ENCODE measurements around the gene TEPSIN. TPM values are rescaled to one million over a fixed set of nuclear protein-coding genes. Genes with fewer than 3 reads are reported as not detected.

The TEPSIN gene
- total RNA-seq, 4 donors from 2014 or later = 19.5 to 31.6 (median 23.5) TPM

DNA sequence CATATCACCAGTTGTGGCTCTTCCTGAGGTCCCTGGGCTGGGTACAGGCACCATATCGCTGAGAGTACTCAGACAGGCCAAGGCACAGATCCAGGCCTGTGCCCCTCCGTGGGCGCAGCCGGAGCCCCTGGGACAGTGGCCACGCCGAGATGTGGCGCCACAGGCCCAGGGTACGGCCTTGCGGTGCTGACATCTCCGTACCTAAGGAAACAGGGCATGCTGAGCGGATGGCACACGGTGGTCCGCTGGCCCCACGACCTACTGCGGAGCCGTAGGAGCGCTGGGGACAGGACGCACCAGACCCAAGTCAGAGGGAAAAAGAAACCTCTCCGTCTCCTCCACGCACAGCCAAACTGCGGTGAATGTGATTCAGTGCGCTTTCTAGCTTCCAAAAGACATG, 26.7 kb upstream of the TEPSIN start:
- Histone ChIP-seq H3K4me3 (no peak overlapping the region), H3K9me3 (no peaks in the 10 kb centered on the region), H3K4me1 (no peaks in the 10 kb centered on the region), H3K27me3 (no peaks in the 10 kb centered on the region), H3K27ac (replicated peaks in 1 of 4) (no peak overlapping the region), H3K36me3 (peaks cover 43 to 92% (median 80%) of the 10 kb centered on the region in 4 donors)
- WGBS = 96% methylated on average over 14 of the region's 22 CpGs
- DNase-seq (ENCODE audit: extremely low spot score) = no peak
- intact Hi-C loops (cut with DNase I) = no loop called here
- TF ChIP-seq, protein P1, sequence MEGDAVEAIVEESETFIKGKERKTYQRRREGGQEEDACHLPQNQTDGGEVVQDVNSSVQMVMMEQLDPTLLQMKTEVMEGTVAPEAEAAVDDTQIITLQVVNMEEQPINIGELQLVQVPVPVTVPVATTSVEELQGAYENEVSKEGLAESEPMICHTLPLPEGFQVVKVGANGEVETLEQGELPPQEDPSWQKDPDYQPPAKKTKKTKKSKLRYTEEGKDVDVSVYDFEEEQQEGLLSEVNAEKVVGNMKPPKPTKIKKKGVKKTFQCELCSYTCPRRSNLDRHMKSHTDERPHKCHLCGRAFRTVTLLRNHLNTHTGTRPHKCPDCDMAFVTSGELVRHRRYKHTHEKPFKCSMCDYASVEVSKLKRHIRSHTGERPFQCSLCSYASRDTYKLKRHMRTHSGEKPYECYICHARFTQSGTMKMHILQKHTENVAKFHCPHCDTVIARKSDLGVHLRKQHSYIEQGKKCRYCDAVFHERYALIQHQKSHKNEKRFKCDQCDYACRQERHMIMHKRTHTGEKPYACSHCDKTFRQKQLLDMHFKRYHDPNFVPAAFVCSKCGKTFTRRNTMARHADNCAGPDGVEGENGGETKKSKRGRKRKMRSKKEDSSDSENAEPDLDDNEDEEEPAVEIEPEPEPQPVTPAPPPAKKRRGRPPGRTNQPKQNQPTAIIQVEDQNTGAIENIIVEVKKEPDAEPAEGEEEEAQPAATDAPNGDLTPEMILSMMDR (IDR thresholded peaks at IDR 0.05) = no peak
- TF ChIP-seq POLR2A (IDR thresholded peaks at IDR 0.05; ENCODE audit: low read depth) = no peak
- no peak for TF ChIP-seq POLR2AphosphoS5 (IDR thresholded peaks at IDR 0.05)

DNA sequence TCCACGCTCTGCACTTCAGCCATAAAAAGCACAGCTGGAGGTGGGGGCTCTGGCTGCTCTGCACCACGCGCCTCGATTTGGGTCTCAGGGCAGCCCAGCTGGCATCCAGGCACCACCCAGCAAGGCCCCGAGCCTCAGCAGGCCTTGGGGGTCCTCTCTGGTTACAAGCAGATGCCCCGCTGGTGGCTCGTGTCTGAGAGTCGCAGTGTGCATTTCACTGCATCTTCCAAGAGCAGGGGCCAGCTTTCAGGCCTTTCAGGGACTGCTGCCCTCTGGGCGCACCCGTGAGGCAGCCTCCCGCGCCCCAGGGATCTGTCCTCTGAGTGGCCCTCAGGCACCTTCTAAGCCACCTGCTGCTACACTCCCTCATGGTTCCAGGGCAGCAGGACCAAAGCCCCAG, 25.8 kb upstream of the TEPSIN start:
- DNase-seq (ENCODE audit: extremely low spot score) = no peak
- no peaks in the 10 kb centered on the region for H3K9me3 ChIP-seq
- H3K4me1 ChIP-seq = no peaks in the 10 kb centered on the region
- intact Hi-C loops (cut with DNase I) = no loop called here
- WGBS = 87% methylated on average over 5 of the region's 12 CpGs
- no peak overlapping the region for H3K4me3 ChIP-seq
- peaks cover 48 to 92% (median 80%) of the 10 kb centered on the region in 4 donors for H3K36me3 ChIP-seq
- no peak overlapping the region for H3K27ac ChIP-seq (replicated peaks in 1 of 4)
- H3K27me3 ChIP-seq = no peaks in the 10 kb centered on the region
- TF ChIP-seq POLR2A (IDR thresholded peaks at IDR 0.05; ENCODE audit: low read depth) = no peak

DNA sequence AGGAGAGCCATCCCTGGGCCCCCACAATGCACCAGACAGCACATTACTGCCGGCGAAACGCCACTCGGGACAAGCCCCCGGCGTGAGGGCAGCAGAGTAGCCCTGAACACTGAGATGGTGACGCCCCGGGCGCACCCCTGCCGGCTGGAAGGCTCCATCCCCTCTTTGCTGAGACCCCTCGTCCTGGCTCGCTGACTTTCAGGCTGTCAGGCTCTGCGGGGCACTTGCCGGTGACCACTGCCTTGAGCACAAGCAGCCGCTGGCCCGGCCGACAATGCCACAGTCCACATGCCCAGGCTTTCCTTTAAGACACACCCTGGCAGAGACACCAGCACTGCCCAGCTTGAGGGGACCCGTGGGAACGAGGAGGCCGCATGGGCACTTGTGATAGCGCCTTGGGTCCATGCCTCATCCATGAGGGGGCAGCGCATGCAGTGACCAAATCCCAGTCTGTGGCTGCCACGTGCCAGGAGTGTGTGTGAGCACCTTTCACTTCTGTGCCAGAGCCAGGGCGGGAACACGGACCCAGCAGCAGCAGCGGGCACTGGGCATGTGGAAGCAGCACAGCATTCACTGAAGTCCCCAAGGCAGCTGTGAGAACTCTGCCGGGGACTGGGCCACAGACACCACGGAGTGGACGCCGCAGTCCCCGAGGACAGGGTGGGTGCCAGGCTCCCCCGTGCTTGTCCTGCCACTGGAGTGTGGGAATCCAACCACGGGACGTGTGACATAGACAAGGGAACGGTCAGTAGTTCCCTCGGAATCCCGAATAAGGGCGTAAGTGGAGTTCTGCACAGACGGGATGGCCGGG, 24.7 kb upstream of the TEPSIN start:
- peaks cover 50 to 92% (median 81%) of the 10 kb centered on the region in 4 donors for H3K36me3 ChIP-seq
- 97% methylated on average over 20 of the region's 40 CpGs for WGBS
- H3K4me3 ChIP-seq = no peak overlapping the region
- TF ChIP-seq EP300 (IDR thresholded peaks at IDR 0.05) = no peak
- DNase-seq (ENCODE audit: extremely low spot score) = no peak
- H3K27ac ChIP-seq (replicated peaks in 1 of 4) = no peak overlapping the region
- no peaks in the 10 kb centered on the region for H3K9me3 ChIP-seq
- intact Hi-C loops (cut with DNase I) = no loop called here
- no peaks in the 10 kb centered on the region for H3K27me3 ChIP-seq
- no peaks in the 10 kb centered on the region for H3K4me1 ChIP-seq

DNA sequence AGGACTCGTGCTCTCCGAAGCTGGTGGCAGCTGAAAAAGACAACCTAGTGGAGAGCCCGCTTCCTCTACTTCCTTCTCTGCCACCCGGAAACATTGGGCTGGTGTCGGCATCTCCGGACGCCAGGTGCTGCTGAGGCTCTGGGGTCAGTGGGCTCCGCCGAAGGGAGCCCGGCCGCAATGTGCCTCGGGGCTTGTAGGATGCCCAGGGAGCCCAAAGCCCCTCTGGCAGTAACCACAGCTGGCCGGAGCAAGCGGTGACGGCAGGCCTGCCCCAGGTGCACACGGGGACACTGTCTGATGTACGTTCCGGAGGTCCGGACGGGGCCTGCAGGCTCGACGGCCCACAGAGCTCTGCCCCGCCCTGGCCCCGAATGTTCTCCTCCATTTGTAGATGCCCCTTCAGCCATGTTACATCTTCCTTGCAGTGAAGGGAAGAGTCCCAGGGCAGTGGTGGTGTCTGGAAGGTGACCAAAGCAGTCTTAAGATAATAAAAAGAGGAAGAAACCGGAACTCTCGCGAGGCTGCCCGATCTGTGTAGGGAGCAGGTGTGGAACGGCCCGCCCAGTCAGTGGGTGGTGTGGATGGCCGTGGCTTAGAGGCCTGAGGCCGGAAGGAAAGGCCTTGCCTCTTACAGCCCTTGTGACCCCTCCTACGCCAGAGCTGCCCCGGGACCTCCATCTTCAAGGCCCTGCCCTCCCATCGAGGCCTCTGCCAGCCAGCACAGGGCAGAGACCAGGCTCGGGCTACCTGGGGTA, 22.9 kb upstream of the TEPSIN start:
- Histone ChIP-seq H3K4me3 (no peak overlapping the region), H3K27me3 (no peaks in the 10 kb centered on the region), H3K36me3 (peaks cover 43 to 96% (median 83%) of the 10 kb centered on the region in 4 donors), H3K27ac (replicated peaks in 1 of 4) (no peak overlapping the region), H3K4me1 (peaks cover 0 to 10% (median 7%) of the 10 kb centered on the region in 4 donors), H3K9me3 (no peaks in the 10 kb centered on the region)
- WGBS = 90% methylated on average over 15 of the region's 36 CpGs
- DNase-seq (ENCODE audit: extremely low spot score) = no peak
- TF ChIP-seq POLR2AphosphoS5 (IDR thresholded peaks at IDR 0.05) (no peak), EP300 (IDR thresholded peaks at IDR 0.05) (no peak), POLR2A (IDR thresholded peaks at IDR 0.05; ENCODE audit: low read depth) (no peak)
- TF ChIP-seq, protein P1 (IDR thresholded peaks at IDR 0.05) = no peak
- intact Hi-C loops (cut with DNase I) = no loop called here

DNA sequence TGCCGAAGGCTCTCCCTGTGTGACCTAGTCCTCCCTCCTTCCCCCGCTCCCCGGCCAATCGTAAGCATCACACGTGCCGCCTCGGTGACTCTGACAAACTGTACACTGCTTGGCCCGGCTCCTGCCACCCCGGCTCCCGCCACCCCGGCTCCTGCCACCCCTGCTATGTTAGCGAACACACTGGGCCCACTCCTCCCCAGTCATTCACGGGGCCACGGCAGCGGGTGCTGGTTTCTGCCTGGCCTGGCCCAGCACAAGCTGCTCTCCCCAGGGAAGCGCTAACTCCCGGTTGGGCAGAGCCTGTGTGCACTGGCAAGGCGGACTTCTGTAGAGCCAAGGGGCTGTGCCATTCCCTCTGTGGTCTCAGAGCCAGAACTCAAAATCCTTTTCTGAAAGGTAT, 22.2 kb upstream of the TEPSIN start:
- Histone ChIP-seq H3K9me3 (no peaks in the 10 kb centered on the region), H3K4me1 (peaks cover 0 to 17% (median 13%) of the 10 kb centered on the region in 4 donors), H3K36me3 (peaks cover 40 to 91% (median 83%) of the 10 kb centered on the region in 4 donors), H3K4me3 (no peak overlapping the region), H3K27ac (replicated peaks in 1 of 4) (no peak overlapping the region), H3K27me3 (no peaks in the 10 kb centered on the region)
- TF ChIP-seq, protein P1 (IDR thresholded peaks at IDR 0.05) = no peak
- TF ChIP-seq POLR2A (IDR thresholded peaks at IDR 0.05; ENCODE audit: low read depth) (no peak), EP300 (IDR thresholded peaks at IDR 0.05) (no peak), POLR2AphosphoS5 (IDR thresholded peaks at IDR 0.05) (no peak)
- DNase-seq (ENCODE audit: extremely low spot score) = no peak
- intact Hi-C loops (cut with DNase I) = no loop called here
- 92% methylated on average over 18 of the region's 18 CpGs for WGBS

All from esophagus muscularis mucosa (tissue), 4 donors.